K562 (cell line): ENCODE results near the gene TP53RK. TPM values are rescaled to one million over a fixed set of nuclear protein-coding genes. Genes with fewer than 3 reads are reported as not detected.

Source experiments
- ARID4B ChIP-seq: sonication (generic); formaldehyde crosslinking; IDR thresholded peaks from 2 replicates; pipeline ENCODE4 v1.8.0; 2022; ENCODE audit warnings: mild to moderate bottlenecking, missing genetic modification reagents
- EP400 ChIP-seq: fragments of 450-650 bp; IDR thresholded peaks from 2 replicates; pipeline ENCODE4 v1.6.1; 2017; ENCODE audit warnings: antibody characterized with exemption, mild to moderate bottlenecking, moderate library complexity
- ETV1 ChIP-seq: fragments of 450-650 bp; conservative IDR thresholded peaks from 2 replicates; pipeline ENCODE4 v1.6.1; 2016; ENCODE audit warnings: missing genetic modification characterization, control low read depth, low read depth, missing compliant biosample characterization
- JUN ChIP-seq, 2 experiments: sonication (generic) in 1 of 2; formaldehyde crosslinking in 1 of 2; IDR thresholded peaks; 2 replicates each; pipeline versions ENCODE4 v1.6.1 to v1.8.0; 2012 to 2022; ENCODE audit warnings: borderline replicate concordance in 2 of 2, mild to moderate bottlenecking in 2 of 2, improper control_type of control experiment in 1 of 2, low read depth in 1 of 2, low read length in 1 of 2, missing genetic modification reagents in 1 of 2
- NONO ChIP-seq, 2 experiments: fragments of 200-400 bp in 1 of 2; fragments of 450-650 bp in 1 of 2; formaldehyde crosslinking in 1 of 2; IDR thresholded peaks; 2 replicates each; pipeline ENCODE4 v1.6.1; 2017; ENCODE audit warnings: low read depth in 2 of 2, mild to moderate bottlenecking in 2 of 2, moderate library complexity in 2 of 2, low read length in 1 of 2
- RBM22 ChIP-seq: fragments of 200-400 bp; formaldehyde crosslinking; IDR thresholded peaks from 2 replicates; pipeline ENCODE4 v1.6.1; 2018; ENCODE audit warnings: low read length, low read depth; ENCODE audit not compliant: poor library complexity, severe bottlenecking
- SMAD3 ChIP-seq: fragments of 450-650 bp; formaldehyde crosslinking; conservative IDR thresholded peaks from 2 replicates; pipeline ENCODE4 v1.4.0; 2020; ENCODE audit warnings: mild to moderate bottlenecking
- XRCC3 ChIP-seq: fragments of 450-650 bp; IDR thresholded peaks from 2 replicates; pipeline ENCODE4 v1.6.1; 2017; ENCODE audit warnings: mild to moderate bottlenecking, moderate library complexity
- ZBTB40 ChIP-seq, 2 experiments: fragments of 450-650 bp in 1 of 2; sonication (generic) in 1 of 2; formaldehyde crosslinking in 1 of 2; IDR thresholded peaks; 2 replicates each; pipeline versions ENCODE4 v1.7.1 to v1.9.0; 2016 to 2022; ENCODE audit warnings: inconsistent platforms in 1 of 2, mild to moderate bottlenecking in 1 of 2, missing genetic modification reagents in 1 of 2
- ZNF146 ChIP-seq: IDR thresholded peaks from one replicate; pipeline ENCODE4 v1.6.1; 2018; ENCODE audit warnings: missing compliant biosample characterization; ENCODE audit not compliant: unreplicated experiment
- polyA plus RNA-seq, 8 experiments: library from polyadenylated mRNA; depleted of rRNA in 4 of 8; stranded (reverse) in 5 of 8; unstranded in 3 of 8; fragments of >200 nt; fragmentation: Nextera tagmentation in 2 of 8; fragmentation: Illumina TruSeq in 1 of 8; extraction: Ambion mirVana in 2 of 8; extraction: Trizol in 1 of 8; gene quantifications; 2 replicates each; pipeline versions ENCODE4 v1.2.1 to v1.2.3, GENCODE V29; 2011 to 2014; ENCODE audit warnings: inconsistent platforms in 1 of 8, missing spikeins in 1 of 8
- total RNA-seq, 7 experiments: library from RNA; depleted of rRNA in 6 of 7; stranded (reverse); fragments of >200 nt in 6 of 7; fragmentation: Illumina TruSeq in 2 of 7; extraction: Trizol in 2 of 7; gene quantifications; 2 replicates each; pipeline versions ENCODE4 v1.2.1 to v1.2.3, GENCODE V29; 2011 to 2021; ENCODE audit warnings: low replicate concordance in 1 of 7
- TF ChIP-seq, protein P1 (sequence below), 2 experiments: fragments of 250-450 bp in 1 of 2; fragments of 450-650 bp in 1 of 2; sonication (Bioruptor Pico) in 1 of 2; IDR thresholded peaks; 2 replicates each; pipeline versions ENCODE4 v1.6.1 to v1.8.0; 2016 to 2021; ENCODE audit warnings: mild to moderate bottlenecking in 2 of 2, moderate library complexity in 2 of 2, missing compliant biosample characterization in 1 of 2, missing genetic modification characterization in 1 of 2

TP53RK gene
- total and polyA plus RNA-seq, 9 of the 15 experiments (the other 6 are each of a cell fraction or from before 2014, with no cell fraction given), result 2.9 to 43.5 (median 17.2) TPM

- 0 out of 2 replicates have a peak, but pooled peaks have one; percentile 55 for TF ChIP-seq ZBTB40 (IDR thresholded peaks at IDR 0.05)
- TF ChIP-seq ZBTB40 (CRISPR knock-in tag; IDR thresholded peaks at IDR 0.05), result no peak
- TF ChIP-seq SMAD3 (CRISPR knock-in tag), result no peak
- TF ChIP-seq XRCC3, result no peak
- TF ChIP-seq, protein P1, sequence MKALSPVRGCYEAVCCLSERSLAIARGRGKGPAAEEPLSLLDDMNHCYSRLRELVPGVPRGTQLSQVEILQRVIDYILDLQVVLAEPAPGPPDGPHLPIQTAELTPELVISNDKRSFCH (CRISPR knock-in tag; IDR thresholded peaks at IDR 0.05), result no peak
- TF ChIP-seq, protein P1 (tag; IDR thresholded peaks at IDR 0.05), result peak; percentile 44; the same call in 1 of the 2 replicates
- TF ChIP-seq ARID4B (CRISPR knock-in tag), result peak; percentile 81
- TF ChIP-seq NONO (IDR thresholded peaks at IDR 0.05; ENCODE audit: low read depth in 2 of 2, low read length in 1 of 2), result peak in 1 of 2 experiments; percentile 93; a peak in 2 of 4 replicates
- peak; percentile 61 for TF ChIP-seq RBM22
- TF ChIP-seq ETV1 (tag), result peak; percentile 62
- TF ChIP-seq JUN (IDR thresholded peaks at IDR 0.05; ENCODE audit: borderline replicate concordance, low read depth, low read length), result no peak; the same call in 1 of the 2 replicates
- no peak for TF ChIP-seq JUN (CRISPR knock-in tag; IDR thresholded peaks at IDR 0.05; ENCODE audit: borderline replicate concordance)
- TF ChIP-seq EP400, result peak; percentile 47; the same call in 1 of the 2 replicates
- TF ChIP-seq ZNF146 (CRISPR knock-in tag), result no peak
Measured at GRCh38 chr20:46689082-46689753, at the start of gene TP53RK (continued).
